Measurements from ENCODE around the gene MAN2C1.
"Not testable (repeated sequence)": the region's sequence is repeated elsewhere in the genome, so short reads cannot be mapped to it uniquely, and the experiment has no call there.

MAN2C1 gene

DNA sequence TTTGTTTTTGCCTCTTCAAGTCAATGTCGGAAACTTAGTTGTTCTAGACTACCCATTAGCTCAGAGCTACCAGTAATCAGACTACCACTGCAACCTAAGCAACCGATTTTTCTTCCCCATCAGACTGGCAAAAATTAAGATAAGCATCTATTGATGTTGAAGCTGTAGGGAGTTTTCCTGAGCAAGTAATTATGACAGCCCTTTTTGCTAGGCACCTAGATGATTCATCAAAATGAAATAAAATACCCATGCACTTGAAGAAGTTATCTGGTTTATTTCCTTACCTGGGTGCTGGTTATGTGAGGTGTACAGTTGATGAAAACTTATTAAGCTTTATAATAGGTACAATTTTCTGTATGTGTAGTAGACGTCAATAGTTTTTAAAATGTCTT lies 33.1 kb downstream of the MAN2C1 start:
- peaks cover 4% of the 10 kb centered on the region for H3K36me3 Mint-ChIP-seq (ENCODE audit: low read depth)
- peaks cover 18% of the 10 kb centered on the region for H3K4me1 Mint-ChIP-seq
- TF ChIP-seq, protein P1, sequence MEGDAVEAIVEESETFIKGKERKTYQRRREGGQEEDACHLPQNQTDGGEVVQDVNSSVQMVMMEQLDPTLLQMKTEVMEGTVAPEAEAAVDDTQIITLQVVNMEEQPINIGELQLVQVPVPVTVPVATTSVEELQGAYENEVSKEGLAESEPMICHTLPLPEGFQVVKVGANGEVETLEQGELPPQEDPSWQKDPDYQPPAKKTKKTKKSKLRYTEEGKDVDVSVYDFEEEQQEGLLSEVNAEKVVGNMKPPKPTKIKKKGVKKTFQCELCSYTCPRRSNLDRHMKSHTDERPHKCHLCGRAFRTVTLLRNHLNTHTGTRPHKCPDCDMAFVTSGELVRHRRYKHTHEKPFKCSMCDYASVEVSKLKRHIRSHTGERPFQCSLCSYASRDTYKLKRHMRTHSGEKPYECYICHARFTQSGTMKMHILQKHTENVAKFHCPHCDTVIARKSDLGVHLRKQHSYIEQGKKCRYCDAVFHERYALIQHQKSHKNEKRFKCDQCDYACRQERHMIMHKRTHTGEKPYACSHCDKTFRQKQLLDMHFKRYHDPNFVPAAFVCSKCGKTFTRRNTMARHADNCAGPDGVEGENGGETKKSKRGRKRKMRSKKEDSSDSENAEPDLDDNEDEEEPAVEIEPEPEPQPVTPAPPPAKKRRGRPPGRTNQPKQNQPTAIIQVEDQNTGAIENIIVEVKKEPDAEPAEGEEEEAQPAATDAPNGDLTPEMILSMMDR (IDR thresholded peaks at IDR 0.05; ENCODE audit: unreplicated experiment in 3 of 3), result no peak
- H3K4me3 Mint-ChIP-seq, result peak overlapping the region; percentile 98 to 100 (median 99)
- H3K27me3 Mint-ChIP-seq (ENCODE audit: low read depth), result no peaks in the 10 kb centered on the region
- H3K27ac Mint-ChIP-seq, result peak overlapping the region; percentile 91 to 94 (median 92)
- no peaks in the 10 kb centered on the region for H3K9me3 Mint-ChIP-seq

DNA sequence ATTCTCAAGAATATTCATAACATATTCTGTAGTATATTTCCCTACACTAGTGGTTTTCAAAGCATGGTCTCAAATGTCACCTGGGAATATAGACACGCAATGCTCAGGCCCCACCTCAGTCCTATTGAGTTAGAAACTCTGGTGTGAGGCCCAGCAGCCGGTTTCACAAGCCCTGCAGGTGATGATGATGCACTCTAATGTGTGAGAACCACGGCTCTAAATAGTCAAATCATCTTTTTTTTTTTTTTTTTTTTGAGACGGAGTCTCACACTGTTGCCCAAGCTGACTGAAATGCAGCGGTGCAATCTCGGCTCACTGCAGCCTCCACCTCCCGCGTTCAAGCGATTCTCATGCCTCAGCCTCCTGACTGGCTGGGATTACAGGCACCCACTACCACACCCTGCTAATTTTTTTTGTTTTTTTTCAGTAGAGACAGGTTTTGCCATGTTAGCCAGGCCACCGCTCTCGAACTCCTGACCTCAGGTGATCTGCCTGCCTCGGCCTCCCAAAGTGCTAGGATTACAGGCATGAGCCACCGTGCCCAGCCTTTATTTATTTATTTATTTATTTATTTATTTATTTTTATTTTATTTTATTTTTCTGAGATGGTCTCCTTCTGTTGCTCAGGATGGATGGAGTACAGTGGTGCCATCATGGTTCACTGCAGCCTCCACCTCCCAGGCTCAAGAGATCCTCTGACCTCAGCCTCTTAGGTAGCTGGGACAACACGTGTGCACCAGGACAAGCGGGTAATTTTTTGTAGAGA lies 34.6 kb downstream of the MAN2C1 start:
- not testable (repeated sequence) for H3K27me3 Mint-ChIP-seq (ENCODE audit: low read depth); H3K9me3 Mint-ChIP-seq
- peaks cover 18% of the 10 kb centered on the region for H3K4me1 Mint-ChIP-seq

DNA sequence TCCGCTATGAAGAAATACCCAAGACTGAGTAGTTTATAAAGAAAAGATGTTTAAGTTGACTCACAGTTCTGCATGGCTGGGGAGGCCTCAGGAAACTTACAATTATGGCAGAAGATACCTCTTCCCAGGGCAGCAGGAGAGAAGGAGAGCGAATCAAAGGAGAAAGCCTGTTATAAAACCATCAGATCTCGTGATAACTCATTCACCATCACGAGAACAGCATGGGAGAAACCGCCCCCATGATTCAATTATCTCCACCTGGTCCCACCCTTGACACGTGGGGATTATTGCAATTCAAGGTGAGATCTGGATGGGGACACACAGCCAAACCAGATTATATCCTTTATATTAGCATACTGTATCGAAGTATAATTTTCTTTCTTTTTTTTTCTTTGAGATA lies 36.3 kb downstream of the MAN2C1 start:
- not testable (repeated sequence) for H3K9me3 Mint-ChIP-seq; H3K27ac Mint-ChIP-seq; H3K36me3 Mint-ChIP-seq (ENCODE audit: low read depth); H3K27me3 Mint-ChIP-seq (ENCODE audit: low read depth)
- Mint-ChIP-seq H3K4me3 (peak overlapping the region in 2 of 3 experiments; percentile 5 to 11), H3K4me1 (peaks cover 18% of the 10 kb centered on the region)

More for the DNA sequence above, 34.6 kb downstream of the MAN2C1 start:
- not testable (repeated sequence) for H3K27ac Mint-ChIP-seq; H3K36me3 Mint-ChIP-seq (ENCODE audit: low read depth)
- peak overlapping the region in 1 of 3 experiments; percentile 54 for H3K4me3 Mint-ChIP-seq

DNA sequence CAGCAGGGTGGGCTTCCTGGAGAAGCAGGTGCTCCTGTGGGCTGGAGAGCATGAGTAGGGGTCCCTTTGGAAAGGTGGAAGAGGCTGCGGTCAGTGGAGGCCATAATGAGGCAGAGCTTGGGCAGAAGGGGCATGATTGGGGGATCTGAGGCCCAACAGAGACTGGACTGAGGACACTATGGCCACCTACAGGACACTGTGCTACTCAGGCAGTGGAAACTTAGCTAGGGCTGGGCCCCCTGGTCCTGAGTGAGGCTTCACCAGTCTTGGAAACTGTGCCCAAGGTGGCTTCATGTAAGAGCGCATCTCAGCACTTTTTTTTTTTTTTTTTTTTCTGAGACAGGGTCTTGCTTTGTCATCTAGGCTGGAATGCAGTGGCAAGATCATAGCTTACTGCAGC lies 38.8 kb downstream of the MAN2C1 start:
- H3K9me3 Mint-ChIP-seq, result no peaks in the 10 kb centered on the region
- H3K36me3 Mint-ChIP-seq (ENCODE audit: low read depth), result no peaks in the 10 kb centered on the region
- TF ChIP-seq, protein P1 (IDR thresholded peaks at IDR 0.05; ENCODE audit: unreplicated experiment in 3 of 3), result no peak
- no peak overlapping the region for H3K4me3 Mint-ChIP-seq
- no peak overlapping the region for H3K27ac Mint-ChIP-seq
- H3K27me3 Mint-ChIP-seq (ENCODE audit: low read depth), result peaks cover 3% of the 10 kb centered on the region
- no peaks in the 10 kb centered on the region for H3K4me1 Mint-ChIP-seq

DNA sequence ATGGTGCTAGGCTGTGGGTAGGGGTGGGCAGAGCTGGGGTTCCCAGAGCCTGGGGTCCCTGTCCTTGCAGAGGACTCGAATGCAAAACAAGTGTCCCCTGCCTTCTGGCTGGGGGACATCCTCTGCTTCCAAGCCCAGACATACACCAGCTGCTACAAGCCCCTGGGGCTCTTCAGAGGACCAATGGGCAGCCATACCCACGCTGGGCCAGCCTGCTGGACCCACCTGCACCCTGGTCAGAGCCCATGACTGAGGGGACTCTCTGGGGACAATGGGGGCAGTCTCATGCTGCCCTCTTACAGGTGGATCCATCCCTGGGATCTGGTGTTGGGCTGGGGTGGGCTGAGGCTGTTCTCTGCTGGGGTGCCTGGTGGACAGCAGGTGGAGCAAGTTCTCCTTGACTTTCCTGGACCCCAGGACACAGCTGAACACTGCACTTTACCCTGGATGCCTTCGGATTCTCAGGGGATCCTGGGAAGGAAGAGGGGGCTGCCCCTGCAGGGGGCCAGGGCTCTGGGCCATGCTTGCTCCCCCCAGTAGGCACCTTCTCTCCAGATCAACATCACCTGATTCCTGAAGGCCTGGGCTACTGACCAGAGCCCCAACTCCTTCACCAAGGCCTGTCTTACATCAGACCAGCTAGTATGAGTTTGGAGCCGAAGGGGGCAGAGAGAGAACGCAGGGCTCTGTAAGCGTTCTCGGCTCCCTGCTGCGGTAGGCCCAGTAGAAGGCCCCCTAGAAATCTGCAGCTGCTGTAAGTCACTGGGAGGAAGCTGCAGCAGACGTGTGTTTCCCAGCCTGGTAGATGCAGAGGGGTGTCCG lies 39.7 kb downstream of the MAN2C1 start:
- H3K4me1 Mint-ChIP-seq, result no peaks in the 10 kb centered on the region
- H3K9me3 Mint-ChIP-seq, result no peaks in the 10 kb centered on the region
- TF ChIP-seq, protein P1 (IDR thresholded peaks at IDR 0.05; ENCODE audit: unreplicated experiment in 3 of 3), result no peak
- no peaks in the 10 kb centered on the region for H3K36me3 Mint-ChIP-seq (ENCODE audit: low read depth)
- H3K4me3 Mint-ChIP-seq, result no peak overlapping the region
- H3K27me3 Mint-ChIP-seq (ENCODE audit: low read depth), result peaks cover 3% of the 10 kb centered on the region
- no peak overlapping the region for H3K27ac Mint-ChIP-seq

DNA sequence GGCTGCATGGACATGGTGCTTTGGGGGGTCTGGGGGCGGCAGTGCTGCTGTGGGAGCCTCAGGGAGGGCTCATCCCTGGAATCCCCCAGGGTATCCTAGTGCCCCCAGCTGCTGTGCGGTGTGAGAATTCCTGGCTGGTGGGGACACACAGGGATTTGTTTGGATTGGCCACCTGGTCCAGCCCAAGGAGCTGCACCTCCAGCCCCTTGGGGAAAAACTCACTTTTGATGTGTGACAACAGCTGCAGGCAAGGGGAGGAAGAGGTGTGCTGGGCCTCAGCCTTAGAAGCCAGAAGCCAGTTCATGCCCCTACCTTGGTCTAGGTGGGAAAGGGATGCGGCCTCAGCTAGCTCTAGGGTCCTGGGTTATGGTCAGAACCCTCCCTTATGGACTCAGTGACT lies 40.9 kb downstream of the MAN2C1 start:
- H3K27ac Mint-ChIP-seq, result no peak overlapping the region
- no peaks in the 10 kb centered on the region for H3K4me1 Mint-ChIP-seq
- no peaks in the 10 kb centered on the region for H3K9me3 Mint-ChIP-seq
- H3K27me3 Mint-ChIP-seq (ENCODE audit: low read depth), result peaks cover 3% of the 10 kb centered on the region
- TF ChIP-seq, protein P1 (IDR thresholded peaks at IDR 0.05; ENCODE audit: unreplicated experiment in 3 of 3), result no peak
- H3K36me3 Mint-ChIP-seq (ENCODE audit: low read depth), result no peaks in the 10 kb centered on the region
- H3K4me3 Mint-ChIP-seq, result no peak overlapping the region
